DMS153 (cell line): ENCODE results near the gene MUC6.
A peak's percentile ranks its signal among the peaks of the same experiment; 100 is the strongest.

Source experiments
- DNase-seq: peaks from one replicate; lab custom pipeline; 2025; lab: John Stamatoyannopoulos, UW

MUC6 gene

DNA sequence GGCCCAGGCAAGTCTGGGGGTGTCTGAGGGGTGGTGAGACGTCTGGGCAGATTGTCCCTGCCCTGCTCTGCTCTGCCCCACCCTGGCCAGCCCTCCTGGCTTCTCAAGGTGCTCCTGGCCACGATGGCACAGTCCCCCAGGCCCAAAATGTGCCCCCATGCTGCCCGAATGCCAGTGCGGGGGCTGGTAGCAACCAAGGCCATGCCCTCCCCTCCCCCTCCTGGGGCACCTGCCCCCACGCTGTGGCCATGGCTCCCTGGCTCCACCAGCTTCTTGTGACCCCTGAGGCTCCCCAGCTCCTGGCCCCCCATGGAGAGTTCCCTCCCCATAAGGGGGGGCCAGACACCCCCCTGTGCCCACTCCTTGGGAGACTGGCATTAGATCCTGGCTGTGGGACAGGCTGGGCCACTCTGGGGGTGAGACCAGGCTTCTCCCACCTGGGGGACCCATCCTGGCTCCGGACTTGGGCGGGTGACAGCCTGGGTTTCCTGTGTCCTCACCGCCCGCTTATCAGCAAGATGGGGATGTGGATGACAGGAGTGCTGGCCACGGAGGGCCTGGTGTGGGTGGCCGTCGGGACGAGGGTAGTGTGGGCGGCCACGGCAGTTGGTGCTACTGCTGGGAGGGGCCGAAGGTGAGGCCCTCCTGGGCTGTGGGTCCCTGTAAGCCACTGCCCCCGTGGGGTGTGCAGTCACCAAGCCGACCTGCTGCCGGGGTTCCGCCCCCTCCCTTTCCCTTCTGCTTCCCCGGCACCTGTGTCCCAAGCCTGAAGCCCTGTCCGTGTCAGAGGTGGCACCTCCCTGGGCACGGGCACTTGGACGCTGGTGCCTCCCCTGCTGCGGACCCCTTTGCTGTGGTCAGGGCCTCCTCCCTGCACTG is 15.9 kb upstream of the MUC6 start:
- DNase-seq: no peak

GRCh38 chr11:1051356-1052132 is 15.0 kb upstream of the MUC6 start:
- no peak for DNase-seq

DNA sequence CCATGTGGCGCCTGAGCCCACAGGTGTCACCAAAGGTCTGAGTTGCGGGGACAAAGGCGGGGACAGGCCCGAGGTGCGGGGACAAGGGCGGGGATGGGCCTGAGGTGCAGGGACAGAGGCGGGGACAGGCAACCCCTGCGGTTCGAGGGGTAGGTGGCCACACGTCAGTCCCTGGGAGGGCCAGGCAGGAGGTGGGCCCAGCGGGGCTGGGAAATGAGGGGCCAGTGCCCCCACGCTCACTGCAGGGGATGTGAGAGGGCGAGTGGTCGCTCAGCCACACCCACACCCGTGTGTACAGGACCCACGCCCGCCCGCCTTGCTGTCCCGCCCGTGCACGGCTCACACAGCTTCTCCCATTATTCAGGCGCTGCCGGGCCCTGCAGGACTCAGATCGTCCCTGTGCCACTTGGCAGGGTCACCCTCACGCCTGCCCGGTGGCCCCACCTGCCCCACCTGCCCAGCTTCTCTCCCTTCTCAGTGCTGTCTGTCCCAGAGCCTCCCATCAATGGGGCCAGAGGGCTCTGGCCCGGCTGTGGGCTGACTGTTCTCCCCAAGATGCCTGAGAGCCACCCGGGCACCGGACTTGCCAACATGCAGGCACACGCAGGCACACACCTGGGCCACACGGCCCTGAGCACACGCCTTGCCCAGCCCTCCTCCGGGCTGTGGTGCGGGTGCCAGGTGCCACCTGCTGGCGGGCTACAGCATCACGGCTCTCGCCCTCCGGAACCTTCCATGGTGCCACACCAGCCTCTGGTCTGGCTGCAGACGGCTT is 14.2 kb upstream of the MUC6 start:
- DNase-seq: peak; percentile 53

GRCh38 chr11:1049911-1050580 is 13.5 kb upstream of the MUC6 start:
- no peak for DNase-seq

- DNase-seq: no peak
Measured at GRCh38 chr11:1049431-1049891, 12.9 kb upstream of the MUC6 start.

DNA sequence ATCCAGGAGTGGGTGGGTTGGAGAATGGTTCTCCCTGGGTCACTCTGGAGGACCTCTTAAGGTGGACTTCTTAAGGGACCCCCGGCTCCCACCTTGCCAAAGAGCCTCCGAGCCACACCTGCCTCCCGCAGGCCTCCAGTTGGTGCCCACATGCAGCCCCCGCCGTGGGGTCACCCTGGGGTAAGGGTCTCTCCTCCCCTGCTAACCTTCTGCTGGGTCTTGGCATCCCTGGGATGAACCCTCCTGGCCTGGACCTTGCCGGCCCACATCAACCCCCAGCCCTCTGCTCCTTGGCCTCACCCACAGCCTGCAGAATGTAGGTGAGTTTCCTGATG is 12.5 kb upstream of the MUC6 start:
- DNase-seq: no peak

DNA sequence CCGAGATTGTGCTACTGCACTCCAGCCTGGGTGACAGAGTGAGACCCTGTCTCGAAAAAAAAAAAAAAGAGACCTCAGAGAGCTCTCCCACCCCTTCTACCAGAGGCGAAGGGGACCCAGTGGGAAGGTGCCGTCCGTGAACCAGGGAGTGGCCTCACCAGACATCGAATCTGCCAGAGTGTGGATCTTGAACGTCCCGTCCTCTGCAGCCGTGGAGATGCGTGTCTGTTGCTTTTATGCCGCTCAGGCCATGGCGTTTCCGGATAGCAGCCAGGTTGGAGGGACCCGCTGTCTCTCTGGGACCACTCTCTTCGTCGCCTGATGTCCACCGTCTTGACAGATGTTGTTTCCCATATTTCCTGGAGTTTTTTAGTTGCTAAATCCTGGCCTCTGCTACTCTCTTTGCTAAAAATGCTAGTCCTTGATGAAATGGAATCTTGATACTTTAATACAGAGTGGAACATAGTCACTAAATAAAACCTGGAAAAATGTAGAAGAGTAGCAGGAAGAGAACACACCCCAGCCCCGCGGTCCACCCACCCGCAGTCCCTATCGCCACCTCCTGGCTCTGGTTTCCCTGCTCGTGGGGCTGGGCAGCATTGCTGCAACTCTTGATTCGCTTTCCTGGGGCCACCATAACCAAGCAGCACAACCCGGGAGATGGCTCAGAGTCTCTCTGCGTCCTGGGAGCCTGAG is 12.0 kb upstream of the MUC6 start:
- no peak for DNase-seq

DNA sequence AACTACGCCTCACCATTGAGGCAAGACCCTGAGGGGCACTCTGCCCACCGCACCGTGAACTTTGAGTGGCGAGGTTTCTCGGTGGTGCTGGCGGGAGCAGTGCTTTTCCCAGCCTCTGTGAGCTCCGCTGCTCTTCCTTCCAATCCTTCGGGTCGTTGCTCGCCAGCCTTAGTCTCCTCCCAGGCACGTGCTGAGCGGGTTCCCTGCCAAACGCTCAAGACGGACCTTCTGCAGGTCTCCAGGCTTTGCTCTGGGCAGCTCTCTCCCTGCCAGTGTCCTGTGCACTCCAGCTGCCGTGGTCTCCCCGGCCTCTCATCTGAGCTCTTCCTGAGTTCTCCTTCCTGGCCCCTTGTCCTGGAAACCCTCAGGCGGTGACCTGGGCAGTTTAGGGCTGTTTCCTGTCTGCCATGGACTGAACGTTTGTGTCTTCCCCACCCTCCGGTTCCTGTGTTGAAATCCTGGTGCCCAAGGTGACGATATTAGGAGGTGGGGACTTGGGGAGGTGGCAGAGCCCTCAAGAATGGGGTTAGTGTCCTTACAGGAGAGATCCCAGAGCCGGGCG is 11.2 kb upstream of the MUC6 start:
- no peak for DNase-seq

- DNase-seq: no peak
Measured at GRCh38 chr11:1044160-1044559, 7.6 kb upstream of the MUC6 start.

- no peak for DNase-seq
Measured at GRCh38 chr11:1043563-1044096, 7.1 kb upstream of the MUC6 start.

DNA sequence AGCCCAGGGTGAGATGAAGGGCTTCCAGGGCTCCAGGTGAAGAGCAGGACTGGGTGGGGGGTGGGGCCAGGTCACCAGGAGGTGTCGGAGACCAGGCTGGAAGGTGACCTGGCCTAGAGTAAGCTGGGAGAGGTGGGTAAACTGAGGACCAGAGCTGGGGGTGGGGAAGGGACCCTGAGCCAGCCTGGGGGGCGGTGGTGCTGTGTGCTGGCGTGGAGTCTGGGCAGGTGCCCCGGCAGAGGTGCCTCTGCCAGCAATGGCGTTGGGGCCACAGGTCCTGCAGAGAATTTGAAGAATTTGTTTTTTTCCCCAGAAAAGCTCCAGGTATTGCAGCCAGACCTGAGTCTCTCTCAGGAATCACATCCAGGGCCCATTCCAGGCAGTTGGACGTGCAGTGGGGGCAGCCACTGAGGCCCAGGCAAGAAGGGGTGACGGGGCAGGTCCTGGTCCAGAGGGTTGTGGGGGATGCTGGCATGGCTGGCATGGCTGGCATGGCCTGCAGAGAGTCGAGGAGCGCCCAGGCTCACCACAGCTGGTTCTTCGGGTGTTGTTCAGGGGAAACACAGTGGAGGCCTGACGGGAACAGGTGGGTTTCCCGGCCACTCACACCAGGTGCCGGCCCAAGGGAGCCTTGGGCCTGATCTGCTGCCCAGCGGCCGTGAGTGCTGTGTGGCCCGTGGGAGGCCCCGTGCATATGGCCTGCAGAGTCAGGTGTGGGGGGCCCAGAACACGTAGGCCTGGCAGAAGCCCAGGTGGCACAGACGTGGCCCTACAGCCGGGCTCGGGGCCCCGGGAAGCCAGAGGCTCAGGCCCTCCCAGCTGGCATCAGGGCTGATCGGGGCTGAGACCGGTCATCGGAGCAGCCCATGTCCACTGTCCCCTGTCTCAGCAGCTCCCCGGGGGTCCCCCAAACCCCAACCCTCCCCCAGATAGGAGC is 6.4 kb upstream of the MUC6 start:
- no peak for DNase-seq

DNA sequence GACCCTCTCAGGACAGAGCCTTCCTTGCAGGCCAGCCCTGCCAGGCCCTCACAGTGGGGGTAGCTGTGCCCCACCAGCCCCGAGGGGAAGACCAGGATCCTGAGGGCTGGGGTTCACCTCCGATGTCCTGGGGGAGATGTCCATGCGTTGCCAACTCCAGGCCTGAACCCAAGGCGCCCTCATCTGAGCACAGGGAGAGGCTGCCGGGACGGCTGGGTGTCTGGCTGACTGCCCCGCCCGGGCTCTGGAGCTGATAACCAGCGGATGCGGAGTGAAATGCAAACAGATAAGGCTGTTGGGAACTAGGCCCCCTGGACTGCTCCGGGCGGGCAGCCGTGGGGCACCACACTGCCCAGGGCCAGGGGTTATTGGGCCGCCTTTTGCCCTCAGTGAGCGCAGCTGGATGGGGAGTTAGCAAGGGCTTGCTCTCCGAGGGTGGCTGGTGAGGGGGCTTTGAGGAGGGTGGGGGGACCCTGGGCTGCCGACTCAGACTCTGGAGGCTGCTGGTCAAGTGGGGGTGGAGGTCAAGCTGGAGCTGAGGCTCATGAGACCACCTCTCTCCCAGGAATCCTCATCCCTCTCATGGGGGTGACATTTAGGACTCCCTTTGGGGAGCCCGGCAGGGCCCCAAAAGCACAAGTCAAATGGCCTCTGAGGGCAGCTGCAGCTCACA is 5.6 kb upstream of the MUC6 start:
- DNase-seq: no peak

GRCh38 chr11:1041471-1041870 is 5.0 kb upstream of the MUC6 start:
- no peak for DNase-seq

DNA sequence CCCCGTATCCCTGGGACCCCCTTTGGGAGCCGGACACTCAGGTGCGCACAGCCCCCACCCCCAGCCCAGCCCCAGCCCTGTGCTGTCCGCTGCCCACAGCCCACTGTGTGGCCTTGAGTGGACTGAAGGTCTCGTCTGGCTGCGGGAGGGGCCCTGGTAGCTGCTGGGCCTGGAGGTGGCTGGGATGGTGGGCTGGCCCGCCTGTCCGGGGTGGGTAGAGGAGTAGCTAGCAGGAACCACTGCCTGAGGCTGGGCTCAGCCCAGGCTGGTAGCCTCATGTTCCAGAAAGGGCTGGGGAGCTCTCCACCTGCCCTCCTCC is 4.6 kb upstream of the MUC6 start:
- DNase-seq: no peak

GRCh38 chr11:1040428-1041148 is 4.1 kb upstream of the MUC6 start:
- no peak for DNase-seq

DNA sequence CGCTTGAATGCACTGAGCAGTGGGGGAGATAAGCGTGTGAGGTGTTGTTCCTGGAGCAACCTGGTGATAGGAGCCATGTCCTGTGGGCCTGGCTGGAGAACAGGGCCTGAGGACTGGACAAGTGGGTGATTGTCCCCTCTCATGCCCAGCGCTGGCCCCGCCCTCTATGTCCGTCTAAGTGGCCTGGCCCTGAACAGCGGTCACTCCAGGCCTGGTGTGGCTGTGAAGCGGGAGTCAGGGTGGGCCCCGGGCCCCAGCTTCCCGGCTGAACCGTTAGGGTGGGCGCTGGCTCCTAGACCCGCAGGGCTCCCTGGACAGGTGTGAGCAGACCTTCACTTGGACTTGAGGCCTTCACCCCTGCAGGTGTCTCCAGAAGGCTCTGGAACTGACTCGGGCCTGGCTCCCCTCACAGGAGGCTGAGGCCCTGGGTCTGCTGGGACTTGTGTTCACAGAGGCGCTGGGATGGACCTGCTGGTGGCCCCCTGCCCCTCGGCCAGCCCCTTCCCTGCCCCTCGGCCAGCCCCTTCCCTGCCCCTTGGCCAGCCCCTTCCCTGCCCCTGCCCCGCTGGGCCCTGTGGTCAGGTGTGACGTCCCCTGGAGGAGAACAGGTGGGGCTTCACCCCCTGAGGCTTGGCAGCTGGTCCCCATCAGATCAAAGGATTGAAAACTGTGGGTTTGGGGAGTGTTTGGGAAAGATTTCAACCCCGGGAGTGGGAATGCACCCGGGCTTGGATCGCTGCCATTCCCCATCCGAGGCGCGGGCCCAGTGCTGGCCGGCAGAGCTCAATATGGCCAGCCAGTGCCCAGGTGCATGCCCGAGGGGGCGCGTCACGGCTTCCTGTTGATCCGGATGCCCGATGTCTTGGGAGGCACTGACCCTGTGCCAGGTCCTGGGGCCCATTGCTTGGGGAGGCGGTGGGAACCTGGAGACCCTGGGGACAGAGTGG is 3.2 kb upstream of the MUC6 start:
- DNase-seq: no peak

DNA sequence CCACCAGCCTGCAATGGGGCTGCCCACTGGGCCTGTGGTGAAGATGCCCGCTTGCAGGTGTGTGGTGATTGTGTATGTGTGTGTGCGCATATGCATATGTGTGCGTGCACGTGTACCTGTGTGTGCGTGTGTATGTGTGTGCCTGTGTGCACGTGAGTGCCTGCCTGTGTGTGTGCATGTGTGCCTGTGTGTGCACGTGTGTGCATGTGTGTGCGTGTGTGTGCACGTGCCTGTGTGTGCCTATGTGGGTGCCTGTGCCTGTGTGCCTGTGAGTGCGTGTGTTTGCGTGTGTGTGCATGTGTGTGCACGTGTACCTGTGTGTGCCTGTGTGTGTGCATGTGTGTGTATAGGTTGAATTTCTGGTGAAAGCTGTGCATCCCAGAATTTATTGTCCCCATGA is 2.4 kb upstream of the MUC6 start:
- DNase-seq: no peak
